Skin of body (tissue), 2 donors: ENCODE measurements around the gene TMEM163. TPM values are rescaled to one million over a fixed set of nuclear protein-coding genes. Genes with fewer than 3 reads are reported as not detected.

Source experiments
- DNase-seq: peaks from one replicate; lab custom pipeline; 2025; lab: John Stamatoyannopoulos, UW
- total RNA-seq: library from RNA; depleted of rRNA; stranded (reverse); fragments of >200 nt; gene quantifications from one replicate; pipeline ENCODE4 v1.2.3, GENCODE V29; 2014

TMEM163 gene
- total RNA-seq, 1 donor from 2014 or later = 0.59 TPM

DNA sequence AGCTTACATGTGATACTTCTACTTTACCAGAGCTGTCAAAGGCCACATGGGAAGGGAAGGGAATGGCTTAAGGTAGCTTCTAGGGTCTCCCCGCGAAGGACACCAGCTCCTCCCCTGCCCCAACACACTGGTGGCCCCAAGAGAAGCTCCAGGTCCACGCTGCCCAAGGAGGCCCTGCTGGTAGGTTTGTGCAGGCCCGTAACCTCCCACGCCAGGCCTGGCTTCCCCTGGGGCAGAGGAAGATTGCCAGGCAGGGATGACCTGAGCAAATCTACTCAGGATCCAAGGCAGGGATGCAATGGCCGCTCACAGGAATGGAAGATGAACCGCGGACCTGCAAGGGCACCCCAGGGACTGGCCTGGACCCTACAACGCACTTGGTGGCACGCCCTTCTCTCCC lies 259.9 kb downstream of the TMEM163 start:
- DNase-seq = no peak

DNA sequence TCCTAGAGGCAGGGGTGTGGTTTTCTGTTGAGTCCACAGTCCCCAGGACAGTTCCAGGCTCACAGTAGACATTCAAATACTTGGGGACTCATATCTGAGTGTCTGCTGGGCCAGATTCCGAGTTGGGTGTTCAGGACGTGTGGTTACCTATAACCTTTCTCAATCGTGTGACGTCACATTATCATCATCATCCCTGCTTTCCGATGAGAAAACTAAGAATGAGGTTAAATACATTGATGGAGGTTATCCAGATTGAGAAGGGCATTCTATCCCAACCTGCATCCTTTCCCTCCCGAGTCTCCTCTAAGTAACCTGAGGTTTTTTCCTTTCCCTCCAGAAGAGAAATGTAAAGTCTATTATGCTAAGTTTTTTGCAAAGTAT lies 260.3 kb downstream of the TMEM163 start:
- DNase-seq = no peak

DNA sequence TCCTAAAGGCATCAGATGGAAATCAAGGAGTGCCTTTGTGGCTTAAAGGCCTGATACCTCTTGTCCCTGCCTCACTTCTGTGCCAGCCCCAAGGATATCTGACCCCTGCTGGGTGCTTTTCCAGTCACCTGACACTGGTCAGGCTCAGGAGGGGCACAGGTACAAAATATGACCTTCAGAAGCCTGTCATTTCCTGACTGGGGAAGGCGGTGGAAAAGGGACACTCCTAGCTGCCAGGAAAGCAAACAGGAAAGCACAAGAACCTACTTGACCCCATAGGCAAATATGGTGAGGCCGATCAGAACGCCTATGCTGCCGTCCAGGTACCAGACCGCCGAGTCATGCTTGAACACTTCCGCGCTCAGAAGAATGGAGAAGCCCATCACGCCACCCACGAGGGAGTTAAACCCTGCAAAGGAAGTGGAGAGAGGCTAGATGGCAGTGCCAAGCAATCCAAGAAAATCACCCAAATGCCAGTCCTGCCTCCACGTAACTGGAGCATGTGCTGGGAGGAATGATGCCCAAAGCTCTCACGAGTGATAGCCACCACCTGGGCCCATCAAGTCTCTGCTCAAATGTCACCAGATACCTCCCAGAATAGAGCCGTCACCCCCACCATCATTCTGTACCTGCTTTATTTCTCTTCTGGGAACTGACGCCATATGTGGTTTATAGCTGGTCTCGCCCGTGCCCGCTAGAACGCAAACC lies 260.9 kb downstream of the TMEM163 start:
- DNase-seq = no peak

DNA sequence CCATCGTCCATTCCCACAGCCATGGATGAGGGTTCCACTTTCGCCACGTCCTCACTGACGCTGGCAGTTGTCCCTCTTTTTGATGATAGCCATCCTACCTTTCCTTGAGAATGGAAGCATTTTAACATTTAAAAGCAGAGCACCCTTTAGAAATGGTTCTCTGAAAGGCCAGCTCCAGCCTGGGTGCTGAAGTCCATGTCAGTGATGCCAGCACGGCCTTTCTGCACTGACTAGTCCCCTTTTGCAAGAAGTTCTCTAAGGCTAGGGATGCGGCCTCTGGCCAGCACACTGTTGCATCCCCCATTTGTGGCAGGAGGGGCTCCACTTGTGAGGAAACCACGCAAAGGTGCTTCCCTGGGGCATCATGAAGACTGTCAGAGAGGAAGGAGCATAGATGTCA lies 261.4 kb downstream of the TMEM163 start:
- no peak for DNase-seq

DNA sequence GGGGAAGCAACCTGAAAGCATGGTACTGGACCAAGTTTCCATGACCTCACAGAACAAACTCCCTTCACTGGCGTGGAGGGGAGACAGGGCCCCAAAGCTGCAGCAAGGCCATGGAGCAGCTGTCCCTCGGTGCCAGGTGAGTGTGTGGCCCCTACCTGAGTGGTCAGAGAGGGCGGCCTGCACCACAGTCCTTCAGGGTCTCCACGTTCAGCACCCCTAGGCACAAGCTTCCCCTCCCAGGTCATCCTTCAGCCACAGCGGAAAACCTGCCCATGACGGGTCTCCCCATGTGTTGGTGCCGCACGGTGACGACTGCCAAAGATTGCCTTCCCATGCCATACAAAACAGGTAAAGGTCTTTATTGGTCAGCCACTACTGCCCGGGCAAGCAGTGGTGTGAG lies 263.4 kb downstream of the TMEM163 start:
- no peak for DNase-seq

DNA sequence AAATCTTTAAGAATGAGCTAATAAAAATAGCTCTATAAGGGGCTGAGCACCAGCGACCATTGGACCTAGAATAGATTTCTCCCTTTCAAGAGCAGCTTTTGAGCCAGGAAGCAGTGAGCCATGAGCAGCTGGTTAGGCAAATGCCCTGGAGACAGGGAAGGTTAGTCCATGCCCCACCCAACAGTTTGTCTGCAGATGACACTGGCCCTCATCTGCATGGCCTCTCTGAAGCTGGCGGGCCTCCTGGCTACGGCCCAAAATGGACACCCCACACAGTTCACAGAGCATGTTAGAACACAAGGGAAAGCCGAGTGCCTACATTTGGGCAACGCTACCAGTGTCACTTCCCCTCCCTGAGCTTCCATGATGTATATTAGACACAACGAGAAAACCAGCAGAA lies 263.9 kb downstream of the TMEM163 start:
- no peak for DNase-seq

DNA sequence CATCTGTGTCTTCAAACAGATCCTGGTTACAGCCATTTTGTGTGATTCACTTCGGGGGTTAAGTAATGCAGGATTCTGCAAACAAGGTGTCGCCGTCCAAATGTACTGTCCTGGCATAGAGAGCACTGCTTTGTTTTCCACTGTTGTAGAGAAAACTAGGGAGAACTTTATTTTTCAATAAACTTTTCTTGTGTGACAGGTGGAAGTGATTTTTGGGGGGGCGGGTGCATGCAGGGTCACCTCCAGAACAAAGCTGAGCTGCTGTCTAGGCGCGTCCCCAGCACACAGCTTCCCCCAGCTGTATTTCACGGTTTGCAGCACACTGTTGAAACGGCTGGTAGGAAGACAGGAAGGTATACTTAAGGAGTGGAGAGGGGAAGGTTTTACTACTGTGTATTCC lies 264.4 kb downstream of the TMEM163 start:
- no peak for DNase-seq

DNA sequence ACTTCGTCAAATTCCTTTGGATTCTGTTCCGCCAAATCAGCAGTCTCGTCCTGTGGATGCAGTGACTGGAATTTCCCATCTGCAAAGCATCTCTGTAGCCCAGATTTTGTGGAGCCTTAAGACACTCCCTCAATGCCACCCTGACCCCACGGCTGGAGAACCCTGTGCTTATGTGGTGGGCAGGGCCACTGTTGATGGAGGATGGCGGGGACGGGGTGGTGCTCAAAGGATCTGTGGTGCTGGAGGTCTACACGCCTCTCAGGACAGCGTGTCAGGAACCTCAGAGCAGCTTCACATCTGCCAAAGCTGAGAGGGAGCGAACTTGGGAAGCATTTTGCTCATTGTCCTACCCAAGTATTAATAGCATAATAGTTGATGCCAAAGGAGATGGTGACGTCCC lies 264.8 kb downstream of the TMEM163 start:
- no peak for DNase-seq

DNA sequence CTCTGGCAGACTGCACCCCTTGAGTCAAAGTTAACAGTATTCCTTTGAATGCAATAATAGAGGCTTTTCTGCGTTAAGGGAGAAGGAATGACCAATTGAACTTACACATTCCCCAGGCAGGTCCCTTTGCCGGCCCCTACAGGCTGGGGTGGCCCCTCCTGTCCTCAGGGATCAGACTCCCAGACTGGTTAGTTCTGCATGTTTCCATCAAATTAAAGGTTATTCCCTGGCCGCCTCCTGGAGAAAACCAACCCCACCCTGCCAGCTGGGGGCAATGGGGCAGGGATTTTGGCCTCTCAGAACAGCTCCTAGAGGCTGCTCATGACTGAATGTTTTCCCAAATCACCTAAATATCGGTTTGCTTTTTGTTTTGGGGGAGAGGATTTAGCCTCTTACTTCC lies 265.3 kb downstream of the TMEM163 start:
- no peak for DNase-seq

DNA sequence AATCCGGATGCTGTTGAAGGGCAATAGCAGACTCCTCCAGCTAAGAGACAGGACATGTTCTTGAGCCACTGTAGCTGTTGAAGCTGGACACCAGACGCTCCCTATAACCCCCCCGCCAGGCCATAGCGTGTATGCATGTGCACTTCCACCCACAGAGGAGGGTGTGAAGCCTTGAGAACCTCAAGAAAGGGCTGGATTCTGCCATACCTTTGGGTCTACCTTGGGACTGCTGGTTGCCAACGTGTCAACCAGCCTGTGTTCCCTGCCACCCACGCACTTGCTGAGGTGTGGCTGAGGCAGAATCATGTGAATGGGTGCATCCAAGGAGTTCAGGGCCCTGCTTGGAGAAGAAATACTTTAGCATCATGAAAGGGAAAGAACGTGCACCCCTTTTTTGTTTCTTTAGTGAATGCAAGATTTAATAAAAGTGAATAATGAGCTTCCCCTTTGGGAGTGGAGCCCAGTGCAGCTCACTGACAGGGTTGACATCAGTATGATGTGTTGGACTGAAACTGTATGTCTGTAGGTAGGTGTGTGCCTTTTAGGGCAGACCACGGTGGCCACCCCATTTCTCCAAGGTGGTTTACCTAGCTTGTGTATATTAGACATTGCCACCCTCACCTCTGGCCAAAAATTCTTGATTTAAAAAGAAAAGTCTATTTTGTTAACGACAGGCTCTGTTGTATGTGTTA lies 266.6 kb downstream of the TMEM163 start:
- DNase-seq = no peak

DNA sequence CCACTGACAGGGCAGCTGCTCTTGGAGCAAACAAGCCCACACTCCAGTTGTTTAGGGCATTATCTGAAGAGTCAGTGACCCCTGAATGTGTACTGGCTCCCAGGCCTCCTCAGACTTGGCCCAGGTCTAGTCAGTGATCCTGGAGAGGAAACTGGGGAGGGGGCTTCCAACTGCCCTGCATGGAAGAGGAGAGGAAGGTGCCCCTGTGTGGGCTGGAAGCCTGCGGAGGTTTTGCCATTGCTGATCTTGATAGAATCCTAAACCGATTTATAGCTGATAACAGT lies 267.5 kb downstream of the TMEM163 start:
- no peak for DNase-seq

DNA sequence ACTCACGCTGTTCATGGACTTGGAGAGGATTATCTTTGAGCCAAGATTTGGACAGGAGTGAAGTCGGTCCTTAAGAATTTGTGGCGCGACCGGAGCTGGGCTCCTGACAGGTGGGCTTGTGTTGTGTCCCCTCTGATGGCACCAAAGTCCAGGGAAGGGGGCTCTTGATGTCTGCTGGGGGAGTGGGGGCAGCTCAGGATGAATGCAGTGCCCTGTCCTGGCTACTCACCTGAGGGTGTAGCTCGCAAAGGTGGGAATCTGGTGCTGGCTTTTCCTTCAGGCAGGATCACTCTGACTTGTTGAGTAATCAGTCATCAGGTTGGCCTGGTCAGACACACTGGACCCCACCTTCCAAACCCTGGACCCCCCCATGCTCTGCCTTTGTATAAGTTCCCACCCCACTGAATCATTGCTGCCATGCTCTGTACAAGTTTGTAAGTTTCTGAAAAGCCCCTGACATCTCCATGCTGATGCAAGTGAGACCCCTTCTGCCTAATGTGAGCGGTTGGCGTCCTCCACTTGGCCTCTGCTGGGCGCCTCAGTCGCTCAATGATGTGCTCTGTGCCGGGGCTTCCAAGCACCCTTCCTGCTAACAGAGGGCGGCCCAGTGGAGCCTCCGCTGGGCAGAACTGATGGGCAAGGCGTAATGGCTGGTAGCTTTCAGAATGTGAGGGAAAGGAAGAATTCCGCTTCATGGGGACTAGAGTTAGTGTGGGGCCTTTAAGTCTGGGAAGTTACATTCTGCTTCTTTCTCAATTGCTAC lies 268.9 kb downstream of the TMEM163 start:
- DNase-seq = no peak

DNA sequence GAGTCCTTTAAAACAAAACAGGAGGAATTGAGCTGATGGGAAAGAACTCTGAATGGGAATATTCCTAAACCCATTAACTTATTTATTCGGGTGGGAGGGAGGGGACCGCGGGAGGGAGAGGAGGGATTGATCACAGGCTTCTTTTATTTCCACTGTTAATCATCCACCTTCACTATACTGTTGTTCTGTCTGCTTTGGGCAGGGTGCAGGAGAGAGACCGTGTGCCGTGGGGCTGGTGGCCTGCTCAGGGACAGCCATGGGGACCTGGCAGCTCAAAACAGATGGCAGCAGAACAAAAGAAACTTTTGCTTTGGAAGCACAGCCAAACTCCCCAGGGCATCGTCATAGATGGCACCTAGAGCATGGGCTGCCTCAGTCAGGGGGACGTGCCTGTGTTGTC lies 269.6 kb downstream of the TMEM163 start:
- DNase-seq = no peak

DNA sequence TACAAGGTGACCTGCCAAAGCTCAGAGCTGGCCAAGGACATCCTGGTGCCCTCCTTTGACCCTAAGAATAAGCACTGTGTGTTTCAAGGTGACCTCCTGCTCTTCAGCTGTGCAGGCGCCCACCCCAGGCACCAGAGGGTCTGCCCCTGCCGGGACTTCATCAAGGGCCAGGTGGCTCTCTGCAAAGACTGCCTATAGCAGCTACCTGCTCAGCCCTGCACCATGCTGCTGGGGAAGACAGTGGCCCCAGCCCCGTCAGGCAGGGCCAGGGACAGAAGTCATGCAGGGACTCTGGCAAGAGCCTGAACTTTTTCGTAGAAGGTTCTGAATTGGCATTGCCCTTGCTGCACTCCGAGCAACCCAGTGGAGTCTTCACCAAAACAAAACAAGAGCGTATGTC lies 270.1 kb downstream of the TMEM163 start:
- no peak for DNase-seq

DNA sequence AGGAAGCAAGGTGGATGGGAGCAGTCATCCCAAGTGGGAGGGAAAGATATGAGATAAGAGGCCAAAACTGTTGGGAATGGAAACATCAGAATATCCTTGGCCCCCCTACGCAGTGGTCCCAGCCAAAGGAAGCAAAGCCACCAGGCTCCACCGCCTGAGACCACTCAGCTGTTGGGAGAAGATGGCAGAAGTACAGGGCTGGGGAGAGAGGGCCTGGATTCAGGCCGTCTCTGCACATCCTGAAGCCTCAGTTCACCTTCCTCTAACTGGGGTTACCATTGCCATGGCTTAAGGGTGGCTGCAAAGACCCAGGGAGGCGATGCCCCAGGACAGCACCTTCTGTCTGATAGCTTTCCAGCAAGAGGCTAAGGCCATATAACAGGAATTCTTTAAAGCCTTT lies 271.1 kb downstream of the TMEM163 start:
- no peak for DNase-seq

DNA sequence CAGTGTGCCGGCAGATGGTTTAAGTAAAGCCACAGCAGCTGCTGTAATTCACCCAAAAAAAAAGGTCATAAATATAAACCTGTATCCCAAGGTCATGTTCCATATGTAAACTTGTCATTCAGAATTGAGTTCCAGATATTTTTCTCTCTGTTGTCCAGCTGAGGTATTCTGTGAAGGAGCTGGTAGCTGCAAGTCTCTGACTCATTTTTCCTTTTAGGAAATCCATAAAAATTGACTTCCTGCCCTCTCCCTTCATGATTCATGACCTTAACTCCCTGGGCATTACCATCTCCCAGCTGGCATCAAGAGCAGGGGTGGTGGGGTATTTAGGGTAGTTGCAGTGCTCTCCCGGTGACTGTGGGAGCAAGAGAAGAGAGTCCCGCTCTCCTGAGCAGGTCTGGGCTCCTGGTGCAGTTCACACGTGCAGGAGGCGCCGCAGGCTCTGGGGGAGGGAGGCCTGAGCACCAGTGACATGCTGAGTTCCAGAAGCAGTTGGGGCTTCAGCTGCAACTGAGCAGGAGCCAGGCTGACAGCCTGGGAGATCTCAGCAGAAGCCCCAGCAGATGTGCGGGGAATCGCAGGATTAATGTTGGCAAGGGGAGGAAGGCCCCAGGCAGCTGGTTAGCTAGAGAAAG lies 272.3 kb downstream of the TMEM163 start:
- peak; percentile 58 for DNase-seq

DNA sequence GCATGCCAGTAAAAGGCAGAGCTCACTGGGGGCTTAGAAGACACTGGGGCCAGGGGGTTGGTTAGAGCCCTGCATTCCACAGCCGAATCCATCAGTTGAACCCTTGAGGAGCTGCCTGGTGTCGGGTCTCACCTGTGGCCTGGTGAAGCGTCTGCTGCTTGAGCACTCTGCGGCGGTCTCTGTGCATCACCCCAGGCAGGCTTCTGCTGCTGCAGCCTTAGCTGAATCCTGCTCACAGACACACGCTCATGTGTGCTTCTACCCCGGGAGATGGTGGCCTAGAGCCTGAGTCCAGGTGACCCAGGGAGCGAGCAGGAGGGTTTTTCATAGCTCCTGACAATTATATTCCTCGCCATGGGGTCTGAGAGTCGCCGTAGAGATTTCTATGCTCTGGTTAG lies 272.8 kb downstream of the TMEM163 start:
- no peak for DNase-seq

DNA sequence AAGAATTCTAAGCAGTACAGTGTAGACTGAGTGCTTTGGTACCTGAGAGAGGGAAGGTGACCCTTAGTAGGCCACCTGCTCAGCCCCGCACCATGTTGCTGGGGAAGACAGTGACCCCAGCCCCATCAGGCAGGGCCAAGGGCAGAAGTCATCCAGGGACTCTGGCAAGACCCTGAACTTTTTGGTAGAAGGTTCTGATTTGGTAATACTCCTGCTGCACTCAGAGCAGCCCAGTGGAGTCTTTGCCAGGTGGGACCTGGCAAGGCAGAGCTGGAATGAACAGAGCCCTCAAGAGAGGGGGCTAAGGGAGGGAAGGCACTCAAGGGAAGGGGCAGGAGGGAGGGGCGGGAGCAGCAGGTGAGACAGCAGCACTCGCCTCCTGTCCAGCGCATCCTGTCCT lies 273.7 kb downstream of the TMEM163 start:
- DNase-seq = no peak

DNA sequence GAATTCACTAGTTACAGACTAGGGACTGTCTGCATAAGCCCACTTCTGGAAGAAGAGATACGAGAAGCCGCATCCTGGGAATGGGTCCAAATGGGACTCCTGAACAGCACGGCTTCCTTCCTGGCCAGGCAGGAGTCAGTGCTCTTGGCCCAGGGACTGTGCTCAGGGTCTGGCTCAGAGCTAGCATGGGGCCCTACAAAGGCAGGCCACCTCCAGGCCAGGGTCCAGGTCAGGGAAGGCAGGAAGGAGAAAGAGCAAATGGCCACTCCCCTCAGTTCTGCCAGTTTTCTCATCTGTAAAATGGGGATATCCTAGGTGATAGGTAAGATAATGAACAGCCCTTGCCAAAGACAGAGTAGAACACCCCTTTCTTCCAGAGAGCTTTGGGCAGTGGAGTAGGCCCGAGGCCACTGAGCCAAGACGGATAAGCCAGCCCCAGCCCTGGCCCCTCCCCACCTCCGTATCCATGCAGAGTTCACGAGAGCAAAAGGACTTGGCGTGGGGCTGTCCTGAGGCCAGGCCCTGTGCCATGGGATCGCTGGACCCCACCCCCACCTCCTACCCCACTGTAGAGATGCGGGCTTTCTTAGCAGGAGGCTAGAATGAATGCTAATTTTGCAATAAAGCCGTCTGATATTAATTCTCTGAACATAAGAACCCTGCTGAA lies 274.9 kb downstream of the TMEM163 start:
- DNase-seq = no peak

DNA sequence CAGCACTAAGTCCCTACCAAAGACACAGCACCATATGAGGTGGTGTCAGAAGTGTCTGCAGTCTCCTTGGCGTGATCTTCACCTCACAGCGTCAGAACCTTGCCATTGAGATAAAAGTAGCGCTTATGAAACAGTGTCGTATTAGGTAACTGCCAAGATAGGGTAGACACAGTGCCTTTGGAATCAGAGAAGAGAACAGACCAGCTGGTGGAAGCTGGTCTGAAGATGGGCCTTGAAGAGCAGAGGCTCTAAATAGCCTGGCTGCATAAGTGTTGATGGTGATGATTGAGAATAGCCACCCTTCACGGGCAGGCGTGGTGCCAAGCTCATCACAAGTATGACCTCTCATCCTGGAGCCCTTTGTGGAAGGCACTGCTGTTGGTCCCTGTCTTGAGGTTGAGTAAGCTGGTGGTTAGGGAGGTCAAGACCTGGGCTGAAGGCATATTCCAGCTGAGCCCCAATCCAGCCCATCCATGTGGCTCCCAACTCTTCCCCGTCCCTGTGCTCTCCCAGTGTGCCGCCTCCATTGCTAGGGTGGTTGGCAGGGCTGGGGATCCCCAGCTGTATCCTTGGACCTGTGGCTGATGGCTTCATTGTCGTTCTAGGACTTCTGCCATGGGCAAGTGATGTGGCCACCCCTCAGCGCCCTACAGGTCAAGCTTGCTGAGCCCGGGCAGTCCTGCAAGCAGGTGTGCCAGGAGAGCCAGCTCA lies 277.5 kb downstream of the TMEM163 start:
- DNase-seq = no peak

DNA sequence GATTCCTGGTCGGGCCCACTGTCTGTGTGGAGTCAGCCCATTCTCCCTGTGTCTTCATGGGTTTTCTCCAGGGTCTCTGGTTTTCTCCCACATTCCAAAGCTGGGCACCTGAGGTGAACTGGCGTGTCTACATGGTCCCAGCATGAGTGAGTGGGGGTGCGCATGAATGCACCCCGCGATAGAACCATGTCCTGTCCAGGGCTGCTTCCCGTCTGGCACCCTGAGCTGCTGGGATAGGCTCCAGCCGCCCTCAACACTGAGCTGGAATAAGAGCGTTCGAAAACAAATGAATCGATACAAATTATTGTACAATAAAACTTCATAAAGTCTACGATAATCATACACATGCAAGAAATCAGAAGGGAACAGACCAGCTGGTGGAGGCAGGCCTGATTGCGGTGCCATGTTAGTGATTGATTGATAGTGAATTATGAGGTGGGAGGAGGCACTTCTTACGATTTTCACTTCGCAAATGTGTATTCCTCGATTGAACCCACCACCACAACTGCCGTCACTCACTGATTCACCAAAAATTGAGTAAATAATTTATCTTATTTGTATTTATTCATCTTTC lies 278.4 kb downstream of the TMEM163 start:
- DNase-seq = no peak
